DOHH2 (cell line): Measurements from ENCODE around the gene WDR18.

Experiments
- CTCF ChIP-seq: fragments of 200-600 bp; sonication (generic); IDR thresholded peaks from one replicate; pipeline ENCODE4 v1.5.1; 2014; ENCODE audit warnings: antibody characterized with exemption, mild to moderate bottlenecking, low read depth, low read length; ENCODE audit not compliant: poor library complexity, severe bottlenecking
- EZH2phosphoT487 ChIP-seq: fragments of 200-600 bp; sonication (generic); IDR thresholded peaks from 2 replicates; pipeline ENCODE4 v1.6.1; 2017; ENCODE audit warnings: borderline replicate concordance, mild to moderate bottlenecking, antibody characterized with exemption, low read length, moderate library complexity, mixed read lengths

- no peak for TF ChIP-seq CTCF
- TF ChIP-seq EZH2phosphoT487: no peak
Measured at GRCh38 chr19:963486-963951, 20.6 kb upstream of the WDR18 start.
